DMS53 (cell line): ENCODE measurements around the gene PBRM1.
"Not testable (repeated sequence)": the region's sequence is repeated elsewhere in the genome, so short reads cannot be mapped to it uniquely, and the experiment has no call there.

Experiments
- DNase-seq: peaks from one replicate; lab custom pipeline; 2025; lab: John Stamatoyannopoulos, UW

The PBRM1 gene

DNA sequence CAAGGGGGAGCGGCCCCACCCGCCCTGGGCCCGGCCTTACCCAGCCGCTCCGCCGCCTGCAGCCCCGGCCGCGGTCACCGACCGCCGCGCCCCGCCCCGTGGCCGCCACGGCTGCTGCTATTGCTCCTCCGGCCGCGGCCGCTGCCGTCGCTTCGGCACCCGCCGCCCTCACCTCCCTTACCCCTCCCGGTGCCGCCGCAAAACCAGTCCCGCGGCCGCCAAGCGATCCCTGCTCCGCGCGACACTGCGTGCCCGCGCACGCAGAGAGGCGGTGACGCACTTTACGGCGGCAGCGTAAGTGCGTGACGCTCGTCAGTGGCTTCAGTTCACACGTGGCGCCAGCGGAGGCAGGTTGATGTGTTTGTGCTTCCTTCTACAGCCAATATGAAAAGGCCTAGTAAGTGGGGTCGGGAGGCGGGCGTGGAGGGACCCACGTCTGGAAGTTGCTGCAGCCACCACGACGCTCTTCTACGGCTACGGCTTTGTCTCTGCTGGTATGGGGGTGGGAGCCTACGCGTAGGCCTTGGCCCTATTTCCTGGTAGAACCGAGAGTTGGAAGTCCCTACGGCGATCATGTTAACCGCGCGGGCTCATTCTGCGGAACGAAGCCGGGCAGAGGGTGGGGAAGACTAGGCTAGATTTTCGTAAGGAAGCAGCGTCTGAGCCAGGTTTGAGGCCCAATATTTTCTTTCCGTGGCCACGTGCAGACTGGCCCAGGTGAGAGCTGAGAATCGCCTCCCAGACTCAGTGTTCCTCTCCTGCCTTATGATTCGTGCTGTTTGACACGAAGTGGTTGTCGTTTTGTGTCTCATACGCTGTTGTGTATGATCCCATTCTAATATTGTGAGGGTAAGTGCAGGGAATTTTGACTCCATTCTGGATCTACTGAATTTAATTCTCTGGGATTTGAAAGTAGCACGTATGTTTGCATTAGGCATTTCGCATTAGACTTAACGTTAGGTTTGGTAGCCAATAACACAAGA, at the start of gene PBRM1, which contains the start of gene GNL3:
PBRM1 (minus strand) TSS at position 205 of the 983 bp plus-strand sequence.
GNL3 (plus strand) TSS at position 324 of the 983 bp plus-strand sequence; CDS start at position 385, 61 bp downstream.
- peak; percentile 91 for DNase-seq

GRCh38 chr3:52733256-52733891, 47.7 kb upstream of the PBRM1 start:
- DNase-seq = no peak

- DNase-seq = no peak
Observed at GRCh38 chr3:52731590-52731989, 45.9 kb upstream of the PBRM1 start.

GRCh38 chr3:52730681-52731080, 45.0 kb upstream of the PBRM1 start:
- DNase-seq = no peak

DNA sequence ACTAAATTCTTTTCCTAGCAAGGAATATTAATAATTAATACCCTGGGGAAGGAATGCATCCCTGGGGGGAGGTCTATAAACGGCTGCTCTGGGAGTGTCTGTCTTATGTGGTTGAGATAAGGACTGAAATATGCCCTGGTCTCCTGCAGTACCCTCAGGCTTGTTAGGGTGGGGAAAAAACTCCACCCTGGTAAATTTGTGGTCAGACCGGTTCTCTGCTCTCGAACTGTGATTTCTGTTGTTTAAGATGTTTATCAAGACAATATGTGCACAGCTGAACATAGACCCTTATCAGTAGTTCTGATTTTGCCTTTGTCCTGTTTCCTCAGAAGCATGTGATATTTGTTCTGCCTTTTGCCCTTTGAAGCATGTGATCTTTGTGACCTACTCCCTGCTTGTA, 43.0 kb upstream of the PBRM1 start:
- DNase-seq = not testable (repeated sequence)

- DNase-seq = no peak
Observed at GRCh38 chr3:52724511-52724910, 38.8 kb upstream of the PBRM1 start.

- DNase-seq = no peak
Observed at GRCh38 chr3:52723935-52724334, 38.2 kb upstream of the PBRM1 start.

GRCh38 chr3:52722491-52722890, 36.8 kb upstream of the PBRM1 start:
- no peak for DNase-seq

- DNase-seq = no peak
Observed at GRCh38 chr3:52721730-52722008, 36.0 kb upstream of the PBRM1 start.

DNA sequence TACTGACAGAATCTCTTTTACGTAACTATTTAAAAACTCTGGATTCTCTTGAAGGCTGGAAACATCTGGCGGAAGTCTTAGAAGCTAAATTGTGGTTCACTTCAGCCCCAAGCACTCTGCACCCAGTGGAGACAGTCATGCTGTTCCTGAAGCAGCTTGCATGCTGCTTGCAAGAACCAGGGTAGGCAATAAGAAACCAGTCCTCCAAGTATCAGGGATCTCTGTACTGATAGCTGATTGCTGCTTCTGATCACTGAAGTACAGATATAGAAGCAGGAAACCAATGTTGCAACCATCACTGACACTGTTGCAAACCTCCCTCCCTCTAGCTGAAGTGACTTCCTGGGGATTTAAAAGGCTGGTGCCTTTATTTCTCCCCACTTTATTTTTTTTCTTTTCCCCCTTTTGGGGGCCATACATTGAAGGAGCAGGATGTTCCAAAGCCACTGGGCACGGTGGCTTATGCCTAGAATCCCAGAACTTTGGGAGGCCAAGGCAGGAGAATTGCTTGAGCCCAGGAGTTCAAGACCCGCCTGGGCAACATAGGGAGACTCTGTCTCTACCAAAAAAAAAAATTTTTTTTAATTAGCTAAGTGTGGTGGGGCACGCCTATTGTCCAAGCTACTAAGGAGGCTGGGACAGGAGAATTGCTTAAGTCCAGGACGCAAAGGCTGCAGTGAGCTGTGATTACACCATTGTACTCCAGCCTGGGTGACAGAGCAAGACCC, 35.5 kb upstream of the PBRM1 start:
- DNase-seq = no peak

DNA sequence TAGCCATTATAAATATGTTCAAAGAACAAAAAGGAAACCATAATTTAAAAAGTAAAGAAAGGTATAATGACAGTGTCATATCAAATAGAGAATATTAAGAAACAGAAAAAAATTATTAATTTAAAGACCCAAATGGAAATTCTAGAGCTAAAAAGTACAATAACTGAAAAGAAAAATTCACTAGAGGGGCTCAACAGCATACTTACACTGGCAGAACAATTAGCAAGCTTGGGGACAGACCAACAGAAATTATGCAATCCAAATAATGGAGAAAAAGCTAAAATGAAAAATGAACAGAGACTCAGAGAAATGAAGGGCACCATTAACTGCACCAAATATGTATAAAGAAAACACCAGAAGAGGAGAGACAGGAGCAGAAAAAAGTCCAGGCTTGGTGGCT, 33.9 kb upstream of the PBRM1 start:
- DNase-seq = no peak

DNA sequence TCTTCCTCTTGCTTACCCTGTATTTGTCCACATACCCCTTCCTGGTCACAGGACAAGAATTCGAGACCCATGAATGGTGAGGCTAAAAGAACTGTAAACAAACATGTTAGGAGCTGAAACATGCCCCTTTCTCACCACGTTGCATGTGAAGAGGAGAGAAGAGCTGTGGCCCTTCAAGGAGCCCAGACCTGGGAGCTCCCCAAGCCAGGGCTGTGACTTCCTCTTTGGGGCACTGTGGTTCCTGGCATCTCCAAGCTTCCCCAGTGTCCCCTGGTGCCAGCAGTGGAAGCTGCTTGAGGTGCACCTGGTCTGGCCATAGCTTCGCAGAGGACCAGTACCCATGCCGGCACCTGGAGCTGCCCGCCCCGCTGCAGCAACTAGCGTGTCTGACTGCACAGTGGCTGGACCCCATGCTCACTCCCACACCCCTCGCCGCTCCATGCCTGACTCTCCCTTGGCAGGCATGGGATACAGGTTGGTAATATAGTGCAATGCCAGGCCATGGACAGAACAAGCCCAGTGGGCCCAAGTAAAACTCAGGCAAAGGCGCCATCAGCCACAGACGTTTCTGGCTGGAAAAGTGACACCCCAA, 30.1 kb upstream of the PBRM1 start:
- DNase-seq = no peak

- no peak for DNase-seq
Observed at GRCh38 chr3:52714335-52715302, 28.9 kb upstream of the PBRM1 start.

GRCh38 chr3:52712291-52713212, 26.8 kb upstream of the PBRM1 start:
- DNase-seq = no peak

- no peak for DNase-seq
Observed at GRCh38 chr3:52710512-52710911, 24.8 kb upstream of the PBRM1 start.

DNA sequence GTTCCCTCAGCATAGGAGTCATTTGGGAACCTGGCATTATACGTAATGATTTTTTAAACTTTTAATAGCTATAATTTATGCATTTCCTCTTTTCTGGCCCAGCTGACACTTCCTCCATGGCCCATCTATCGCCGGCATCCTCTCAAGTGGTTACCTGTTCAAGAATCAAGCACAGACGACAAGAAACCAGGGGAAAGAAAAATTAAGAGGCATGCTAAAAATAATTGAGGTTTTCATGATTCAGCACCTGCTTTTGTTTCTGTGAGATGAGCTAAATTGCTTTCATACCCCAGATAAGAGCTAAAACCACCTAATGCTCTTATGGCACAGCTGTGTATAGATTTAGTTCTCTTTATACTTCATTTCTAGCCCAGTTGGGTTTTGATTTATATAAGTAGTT, 21.9 kb upstream of the PBRM1 start:
- no peak for DNase-seq

- peak; percentile 83 for DNase-seq
Observed at GRCh38 chr3:52705688-52706686, 20.3 kb upstream of the PBRM1 start, which contains the start of the genes GLT8D1 and SPCS1. Gene GLT8D1 (minus strand): TSS chr3:52705791. CDS start chr3:52700460, 5,331 bp downstream. Gene SPCS1 (plus strand): TSS chr3:52706106. CDS start chr3:52706247, 141 bp downstream.

DNA sequence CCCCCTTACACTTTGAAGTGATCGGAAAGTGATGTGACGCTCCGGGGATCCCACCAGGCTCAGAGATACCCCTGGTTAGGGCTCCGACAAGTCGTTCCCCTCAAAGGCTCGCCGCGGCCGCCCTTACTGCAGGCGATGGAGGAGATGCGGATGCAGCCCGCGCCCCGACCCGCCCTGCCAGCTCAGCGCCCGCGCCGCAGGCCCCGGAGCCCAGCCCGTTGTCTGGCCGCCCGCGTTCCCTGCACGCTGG, 19.6 kb upstream of the PBRM1 start:
- no peak for DNase-seq
